NK-92 treated with Interleukin-12 subunit alpha and Interleukin-12 subunit beta, amount 100 ng/mL, for 24 hours (cell line): ENCODE measurements around the gene PPP6R3.
"Not testable (repeated sequence)": the region's sequence is repeated elsewhere in the genome, so short reads cannot be mapped to it uniquely, and the experiment has no call there.

ENCODE experiments used
- DNase-seq: peaks from one replicate; lab custom pipeline; 2025; lab: John Stamatoyannopoulos, UW

PPP6R3 gene

DNA sequence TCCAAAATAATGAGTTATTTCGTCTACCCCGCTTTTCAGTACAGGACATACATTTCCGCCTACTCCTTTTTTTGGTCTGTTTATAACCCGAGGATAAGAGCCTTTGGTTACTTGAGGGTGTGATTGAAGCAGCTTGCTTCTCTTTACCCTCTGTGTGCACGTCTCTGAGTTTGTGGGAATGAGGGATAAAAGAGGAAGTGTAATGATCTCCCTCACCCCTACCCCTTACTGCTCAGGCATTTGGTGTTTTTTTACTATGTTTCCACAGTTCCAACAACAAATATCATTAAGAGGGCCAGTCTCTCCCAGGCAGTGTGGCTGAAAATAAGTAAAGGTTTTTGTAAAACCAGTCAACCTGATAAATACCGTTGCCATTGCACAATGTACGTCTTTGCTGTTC lies 140.6 kb downstream of the PPP6R3 start:
- DNase-seq: no peak

DNA sequence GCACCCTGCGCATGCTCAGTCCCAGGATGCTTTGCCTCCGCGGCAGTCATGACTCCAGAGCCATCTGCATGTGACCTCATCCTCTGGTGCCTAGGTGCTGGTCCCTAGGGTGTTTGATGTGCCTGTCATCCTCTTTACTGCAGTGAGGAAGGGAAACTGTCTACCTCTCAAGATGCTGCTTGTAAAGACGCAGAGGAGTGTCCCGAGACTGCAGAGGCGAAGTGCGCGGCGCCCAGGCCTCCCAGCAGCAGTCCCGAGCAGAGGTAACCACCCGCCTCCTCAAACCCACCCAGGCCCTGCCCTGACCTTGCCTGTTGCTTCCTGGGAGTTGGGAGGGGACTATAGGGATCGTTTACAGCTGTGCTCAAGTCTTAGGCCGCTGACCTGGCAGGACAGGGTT lies 149.2 kb downstream of the PPP6R3 start:
- no peak for DNase-seq

DNA sequence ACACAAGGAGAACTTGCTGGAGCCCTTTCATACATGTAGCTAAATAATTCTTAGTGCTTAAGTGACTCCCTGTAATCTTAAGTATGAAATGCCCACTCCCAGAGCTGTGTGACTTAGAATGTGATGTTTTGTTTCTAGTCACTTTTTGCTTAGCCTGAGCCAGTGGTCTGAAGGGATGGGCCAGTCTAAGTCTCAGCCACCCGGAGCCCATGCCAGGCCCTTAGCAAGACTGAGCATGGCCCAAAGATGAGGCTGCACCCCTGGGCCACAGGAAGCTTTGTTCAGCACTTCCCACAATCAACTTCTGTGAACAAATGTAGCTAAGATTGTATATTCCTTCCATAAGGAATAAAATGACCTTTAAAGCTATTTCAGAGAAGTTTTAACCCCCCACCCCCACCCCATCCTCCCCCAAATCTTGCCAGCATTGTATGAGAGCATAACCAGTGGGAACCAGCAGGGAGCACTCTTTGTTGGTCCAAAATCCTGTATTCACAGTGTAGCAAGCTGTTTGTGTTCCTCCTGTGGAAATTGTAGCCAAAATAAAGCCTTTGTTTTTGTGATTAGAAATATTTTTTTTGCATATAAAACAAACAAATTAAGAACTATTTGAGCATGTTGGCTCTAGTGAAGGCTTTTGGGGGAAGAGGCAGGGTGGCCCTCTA lies 150.0 kb downstream of the PPP6R3 start:
- DNase-seq: no peak

DNA sequence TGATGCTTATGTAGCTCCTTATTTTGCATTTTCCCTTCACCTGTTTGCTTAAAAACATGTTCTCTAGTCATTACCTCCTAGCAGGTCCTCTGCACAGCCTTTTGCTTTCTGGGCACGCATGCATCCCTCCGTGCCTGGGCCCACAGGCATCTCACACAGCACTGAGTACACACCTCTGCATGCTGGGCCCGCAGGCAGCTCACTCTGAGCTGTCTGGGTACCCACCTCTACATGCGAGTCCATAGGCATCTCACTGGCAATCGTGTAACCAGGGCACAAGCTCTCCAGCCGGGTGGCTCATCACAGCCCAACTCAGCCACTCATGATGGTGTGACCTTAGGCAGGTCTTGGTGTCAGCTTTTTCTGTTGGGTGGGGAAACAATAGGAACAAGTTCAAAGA lies 155.1 kb downstream of the PPP6R3 start:
- DNase-seq: no peak

DNA sequence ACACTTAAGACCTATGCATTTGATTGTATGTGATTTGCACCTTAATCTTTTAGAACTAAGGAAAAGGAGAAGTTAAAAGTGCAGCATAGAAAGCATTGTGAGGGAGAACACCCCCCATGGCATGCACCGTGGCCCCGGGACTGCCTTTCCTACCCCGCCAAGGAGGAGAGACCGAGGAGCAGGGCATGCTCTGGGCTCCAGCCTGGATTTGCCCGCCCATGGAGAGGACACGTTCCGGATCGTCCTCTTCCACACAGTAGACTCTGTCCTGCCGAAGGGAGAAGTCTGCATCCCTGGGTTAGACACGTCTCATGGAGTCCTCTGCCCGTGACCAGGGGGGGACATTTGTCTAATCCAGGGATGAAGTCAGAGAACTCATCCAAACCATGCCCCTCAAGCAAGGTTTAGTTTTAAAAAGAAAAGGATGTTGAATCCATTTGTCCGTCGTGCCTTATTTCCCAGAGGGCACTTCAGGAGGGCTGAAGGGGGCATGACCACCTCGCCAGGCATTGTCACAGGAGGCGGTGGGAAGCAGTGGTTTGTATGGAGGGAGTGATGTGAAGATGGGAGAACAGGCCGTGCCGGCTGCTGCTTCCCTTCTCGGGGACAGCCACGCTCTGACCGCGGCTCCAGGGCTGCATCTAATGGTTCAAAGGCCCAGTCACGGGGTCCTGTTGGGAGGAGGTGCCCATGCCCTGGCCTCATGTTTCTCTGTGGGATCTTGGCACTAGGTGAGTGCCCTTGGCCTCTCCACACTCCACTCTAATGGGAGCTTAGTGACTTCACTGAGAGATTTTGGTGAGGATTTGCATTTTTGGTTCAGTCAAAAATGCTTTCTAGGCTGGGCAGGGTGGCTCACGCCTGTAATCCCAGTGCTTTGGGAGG lies 157.6 kb downstream of the PPP6R3 start:
- no peak for DNase-seq

DNA sequence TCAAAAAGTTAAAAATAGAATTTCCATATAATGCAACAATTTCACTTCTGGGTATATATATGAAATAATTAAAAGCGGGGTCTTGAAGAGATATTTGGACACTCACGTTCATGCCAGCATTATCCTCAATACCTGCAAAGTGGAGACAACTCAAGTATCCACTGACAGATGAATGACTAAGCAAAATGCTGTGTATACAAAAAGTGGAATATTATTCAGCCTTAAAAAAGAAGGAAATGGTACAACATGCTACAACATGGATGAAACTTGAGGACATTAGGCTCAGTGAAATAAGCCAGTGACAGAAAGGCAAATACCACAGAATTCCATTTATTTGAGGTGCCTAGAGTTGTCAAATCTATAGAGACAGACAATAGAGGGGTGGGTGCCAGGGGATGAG lies 161.3 kb downstream of the PPP6R3 start:
- no peak for DNase-seq

GRCh38 chr11:68623706-68624105 lies 163.2 kb downstream of the PPP6R3 start:
- not testable (repeated sequence) for DNase-seq

DNA sequence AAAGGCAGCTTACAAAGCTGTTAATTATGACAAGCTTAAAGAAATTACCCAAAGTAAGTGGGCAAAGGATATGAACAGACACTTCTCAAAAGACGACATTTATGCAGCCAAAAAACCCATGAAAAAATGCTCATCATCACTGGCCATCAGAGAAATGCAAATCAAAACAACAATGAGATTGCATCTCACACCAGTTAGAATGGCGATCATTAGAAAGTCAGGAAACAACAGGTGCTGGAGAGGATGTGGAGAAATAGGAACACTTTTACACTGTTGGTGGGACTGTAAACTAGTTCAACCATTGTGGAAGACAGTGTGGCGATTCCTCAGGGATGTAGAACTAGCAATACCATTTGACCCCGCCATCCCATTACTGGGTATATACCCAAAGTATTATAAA lies 164.5 kb downstream of the PPP6R3 start:
- not testable (repeated sequence) for DNase-seq

DNA sequence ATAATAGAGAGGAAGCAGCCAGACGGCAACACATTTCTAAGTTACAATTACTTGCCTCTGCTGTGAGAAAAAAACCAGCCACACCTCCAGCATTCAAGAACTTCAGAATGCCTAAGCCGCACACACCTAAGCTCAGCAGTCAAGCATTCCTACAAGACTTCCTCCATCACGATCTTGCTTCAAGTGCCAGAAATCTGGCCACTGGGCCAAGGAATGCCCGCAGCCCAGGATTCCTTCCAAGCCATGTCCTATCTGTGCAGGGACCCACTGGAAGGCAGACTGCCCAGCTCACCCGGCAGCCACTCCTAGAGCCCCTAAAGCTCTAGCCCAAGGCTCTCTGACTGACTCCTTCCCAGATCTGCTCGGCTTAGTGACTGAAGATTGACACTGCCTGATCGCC lies 165.7 kb downstream of the PPP6R3 start:
- DNase-seq: not testable (repeated sequence)

- not testable (repeated sequence) for DNase-seq
These were observed 168.3 kb downstream of the PPP6R3 start for GRCh38 chr11:68628837-68629236.

DNA sequence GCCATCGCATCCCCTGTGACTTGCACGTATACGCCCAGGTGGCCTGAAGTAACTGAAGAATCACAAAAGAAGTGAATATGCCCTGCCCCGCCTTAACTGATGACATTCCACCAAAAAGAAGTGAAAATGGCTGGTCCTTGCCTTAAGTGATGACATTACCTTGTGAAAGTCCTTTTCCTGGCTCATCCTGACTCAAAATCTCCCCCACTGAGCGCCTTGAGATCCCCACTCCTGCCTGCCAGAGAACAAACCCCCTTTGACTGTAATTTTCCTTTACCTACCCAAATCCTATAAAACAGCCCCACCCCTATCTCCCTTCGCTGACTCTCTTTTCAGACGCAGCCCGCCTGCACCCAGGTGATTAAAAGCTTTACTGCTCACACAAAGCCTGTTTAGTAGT lies 171.8 kb downstream of the PPP6R3 start:
- not testable (repeated sequence) for DNase-seq

DNA sequence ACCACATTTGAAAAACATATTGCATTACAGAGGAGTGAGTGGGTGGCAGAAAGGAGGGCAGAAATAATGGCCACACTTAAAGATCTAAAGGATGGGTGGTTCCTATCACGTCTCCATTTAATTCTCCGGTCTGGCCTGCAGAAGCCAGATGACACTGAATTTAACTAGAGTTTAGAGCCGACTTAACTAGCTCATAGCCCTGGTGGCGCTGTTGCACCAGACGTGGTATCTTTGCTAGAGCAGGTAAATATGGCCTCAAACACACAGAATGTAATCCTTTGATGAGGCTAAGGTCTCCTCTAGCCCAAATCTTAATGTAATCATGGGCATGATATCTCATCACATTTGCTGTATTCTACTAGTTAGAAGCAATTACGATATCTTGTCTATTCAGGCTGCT lies 172.2 kb downstream of the PPP6R3 start:
- no peak for DNase-seq

- not testable (repeated sequence) for DNase-seq
These were observed 174.1 kb downstream of the PPP6R3 start for GRCh38 chr11:68634606-68635005.

DNA sequence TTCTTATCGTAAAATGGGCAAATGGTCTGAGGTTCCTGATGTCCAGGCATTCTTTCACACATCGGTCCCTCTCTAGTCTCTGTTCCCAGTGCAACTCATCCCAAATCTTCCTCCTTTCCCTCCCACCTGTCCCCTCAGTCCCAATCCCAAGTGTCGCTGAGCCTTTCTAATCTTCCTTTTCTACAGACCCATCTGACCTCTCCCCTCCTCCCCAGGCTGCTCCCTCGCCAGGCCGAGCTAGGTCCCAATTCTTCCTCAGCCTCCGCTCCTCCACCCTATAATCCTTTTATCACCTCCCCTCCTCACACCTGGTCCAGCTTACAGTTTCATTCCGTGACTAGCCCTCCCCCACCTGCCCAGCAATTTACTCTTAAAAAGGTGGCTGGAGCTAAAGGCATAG lies 174.6 kb downstream of the PPP6R3 start:
- DNase-seq: not testable (repeated sequence)

GRCh38 chr11:68635883-68636282 lies 175.3 kb downstream of the PPP6R3 start:
- DNase-seq: not testable (repeated sequence)

DNA sequence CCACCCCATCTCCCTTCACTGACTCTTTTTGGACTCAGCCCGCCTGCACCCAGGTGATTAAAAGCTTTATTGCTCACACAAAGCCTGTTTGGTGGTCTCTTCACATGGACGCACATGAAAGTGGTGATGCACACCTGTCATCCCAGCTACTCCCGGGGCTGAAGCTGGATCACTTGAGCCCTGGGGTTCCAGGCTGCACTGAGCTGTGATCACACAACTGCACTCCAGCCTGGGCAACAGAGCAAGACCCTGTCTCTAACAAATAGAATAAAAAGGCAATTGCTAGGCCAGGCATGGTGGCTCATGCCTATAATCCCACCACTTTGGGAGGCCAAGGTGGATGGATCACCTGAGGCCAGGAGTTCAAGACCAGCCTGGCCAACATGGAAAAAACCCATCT lies 178.8 kb downstream of the PPP6R3 start:
- not testable (repeated sequence) for DNase-seq

DNA sequence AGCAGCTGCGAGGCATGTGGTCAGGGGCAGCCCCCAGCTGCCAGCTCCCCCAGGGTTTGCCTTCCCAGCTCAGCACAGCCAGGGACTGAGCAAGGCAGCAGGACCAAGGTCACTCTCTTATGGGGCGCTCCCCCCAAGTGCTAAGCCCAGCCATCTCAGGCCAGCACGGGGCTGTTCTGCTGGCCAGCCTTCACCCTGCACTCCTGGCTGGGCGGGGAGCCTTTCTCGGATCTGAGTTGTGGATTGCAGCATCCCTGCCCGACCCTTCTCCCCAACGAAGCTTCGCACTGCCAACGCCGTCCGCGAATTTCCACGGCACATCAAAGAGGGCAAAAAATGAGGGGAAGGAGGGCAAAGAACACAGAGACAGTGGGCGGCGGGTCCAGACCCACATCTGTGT lies 181.3 kb downstream of the PPP6R3 start:
- no peak for DNase-seq

- no peak for DNase-seq
These were observed 183.0 kb downstream of the PPP6R3 start for GRCh38 chr11:68643585-68643984.

DNA sequence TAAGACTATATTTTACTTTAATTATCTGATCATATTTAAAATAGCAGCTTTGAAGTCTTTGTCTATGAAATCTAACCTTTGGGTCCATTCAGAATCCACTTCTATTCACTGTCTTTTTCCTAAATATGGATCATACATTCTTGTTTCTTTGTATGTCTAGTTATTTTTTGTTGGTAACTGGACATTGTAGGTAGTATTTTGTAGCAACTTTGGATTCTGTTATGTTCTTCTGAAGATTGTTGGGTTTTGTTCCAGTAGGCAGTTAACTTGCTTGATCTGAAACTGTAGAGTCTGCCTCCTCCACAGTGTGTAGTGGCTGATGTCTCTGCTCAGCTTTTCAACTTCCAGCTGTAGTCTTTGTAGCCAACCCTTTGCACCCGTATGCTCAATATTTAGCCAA lies 186.3 kb downstream of the PPP6R3 start:
- DNase-seq: no peak

DNA sequence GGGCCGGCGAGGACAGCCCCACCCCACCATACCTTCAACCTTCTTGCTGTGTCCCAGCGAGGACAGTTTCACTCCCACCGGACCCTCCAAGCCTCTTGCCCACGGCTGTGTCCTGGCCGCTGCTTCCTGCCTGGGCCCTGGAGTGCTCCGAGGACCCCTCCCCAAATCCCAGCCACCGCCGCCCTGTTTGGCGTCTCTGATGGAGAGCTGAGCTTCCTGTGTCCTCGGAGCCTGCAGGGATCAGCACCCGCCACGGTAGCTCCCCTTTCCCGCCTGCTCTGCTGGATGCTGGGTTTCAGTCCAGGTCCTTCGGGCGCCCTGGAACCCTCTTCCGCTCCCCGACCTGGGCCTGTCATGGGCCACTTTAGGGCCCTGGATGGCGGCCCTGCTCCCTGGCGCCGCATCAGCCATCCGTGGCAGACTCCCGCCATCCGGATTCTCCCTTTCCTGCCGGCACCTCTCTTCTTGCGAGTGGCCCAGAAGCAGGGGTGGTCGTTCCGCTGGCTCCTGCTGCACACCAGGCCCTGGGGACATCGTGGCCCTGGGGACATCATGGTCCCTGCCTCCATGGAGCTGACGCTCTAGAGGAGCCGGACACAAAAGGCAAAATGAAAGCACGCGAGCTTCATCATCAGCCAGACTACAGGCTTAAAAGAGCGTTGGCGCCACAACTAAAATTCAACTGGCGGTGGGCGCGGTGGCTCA lies 189.5 kb downstream of the PPP6R3 start:
- no peak for DNase-seq

DNA sequence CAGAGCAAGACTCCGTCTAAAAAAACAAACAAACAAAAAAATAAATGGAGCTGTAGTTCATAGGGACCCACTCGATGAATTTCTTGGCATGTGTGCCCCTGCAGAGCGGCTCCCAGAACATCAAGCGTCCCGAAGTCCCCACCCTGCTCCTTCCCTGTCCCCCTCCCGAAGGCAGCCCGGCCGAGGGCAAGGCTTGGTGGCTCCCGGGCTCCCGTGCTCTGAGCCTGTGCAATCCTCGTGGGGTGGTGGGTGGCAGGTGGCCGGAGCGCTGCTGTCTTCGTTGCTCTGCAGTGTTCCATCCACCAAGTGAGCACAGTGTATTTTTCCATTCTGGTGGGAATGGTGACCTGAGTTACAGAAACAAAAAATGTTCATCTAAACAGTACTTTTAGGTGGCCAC lies 190.2 kb downstream of the PPP6R3 start:
- DNase-seq: no peak

- no peak for DNase-seq
These were observed 190.8 kb downstream of the PPP6R3 start for GRCh38 chr11:68651208-68651984.
